GM12878 (cell line): Measurements from ENCODE around the gene PPT2. TPM values are rescaled to one million over a fixed set of nuclear protein-coding genes. Genes with fewer than 3 reads are reported as not detected.

Experiments
- BCLAF1 ChIP-seq: fragments of 450-650 bp; IDR thresholded peaks from 2 replicates; pipeline ENCODE4 v1.6.1; 2017; ENCODE audit warnings: antibody characterized with exemption, mild to moderate bottlenecking, moderate library complexity
- BMI1 ChIP-seq: fragments of 450-650 bp; IDR thresholded peaks from 2 replicates; pipeline ENCODE4 v1.6.1; 2016; ENCODE audit warnings: mild to moderate bottlenecking, moderate library complexity, borderline replicate concordance
- CEBPZ ChIP-seq: fragments of 150-350 bp; IDR thresholded peaks from 2 replicates; pipeline ENCODE4 v1.6.1; 2016; ENCODE audit warnings: low read depth, low read length
- CHD4 ChIP-seq: fragments of 200-600 bp; sonication (generic); IDR thresholded peaks from 2 replicates; pipeline ENCODE4 v1.6.1; 2016; ENCODE audit warnings: mild to moderate bottlenecking
- DPF2 ChIP-seq: fragments of 450-650 bp; IDR thresholded peaks from 2 replicates; pipeline ENCODE4 v1.6.1; 2017; ENCODE audit warnings: mild to moderate bottlenecking
- E2F4 ChIP-seq: IDR thresholded peaks from 2 replicates; pipeline ENCODE4 v1.6.1; 2012; ENCODE audit warnings: low read depth, low read length, improper control_type of control experiment
- E4F1 ChIP-seq: fragments of 450-650 bp; IDR thresholded peaks from 2 replicates; pipeline ENCODE4 v1.6.1; 2018; ENCODE audit warnings: borderline replicate concordance, mild to moderate bottlenecking; ENCODE audit not compliant: partially characterized antibody
- NFYB ChIP-seq: IDR thresholded peaks from 2 replicates; pipeline ENCODE4 v1.6.1; 2011; ENCODE audit warnings: low read depth, mild to moderate bottlenecking, low read length, improper control_type of control experiment, moderate library complexity; ENCODE audit not compliant: insufficient read depth
- RAD21 ChIP-seq: IDR thresholded peaks from 2 replicates; pipeline ENCODE4 v1.6.1; 2011; ENCODE audit warnings: mild to moderate bottlenecking, low read depth, low read length, moderate library complexity; ENCODE audit not compliant: insufficient read depth
- RCOR1 ChIP-seq: conservative IDR thresholded peaks from 2 replicates; pipeline ENCODE4 v1.6.1; 2012; ENCODE audit warnings: low read depth, low read length, improper control_type of control experiment
- SMAD1 ChIP-seq: fragments of 450-650 bp; IDR thresholded peaks from 2 replicates; pipeline ENCODE4 v1.6.1; 2018; ENCODE audit warnings: mild to moderate bottlenecking, low read depth; ENCODE audit not compliant: partially characterized antibody
- ZBTB40 ChIP-seq: fragments of 450-650 bp; IDR thresholded peaks from 2 replicates; pipeline ENCODE4 v1.6.1; 2016; ENCODE audit warnings: mild to moderate bottlenecking, moderate library complexity, borderline replicate concordance
- ZNF384 ChIP-seq: IDR thresholded peaks from 2 replicates; pipeline ENCODE4 v1.6.1; 2012; ENCODE audit warnings: low read depth, mild to moderate bottlenecking, low read length, improper control_type of control experiment, borderline replicate concordance
- polyA plus RNA-seq, 11 experiments: library from polyadenylated mRNA; depleted of rRNA in 4 of 11; unstranded in 6 of 11; stranded (reverse) in 5 of 11; fragments of >200 nt; fragmentation: Nextera tagmentation in 4 of 11; fragmentation: Illumina TruSeq in 1 of 11; extraction: Ambion mirVana in 4 of 11; extraction: Trizol in 1 of 11; gene quantifications; 1 replicate in 1 of 11; 2 replicates in 10 of 11; pipeline versions ENCODE4 v1.2.1 to v1.2.3, GENCODE V29; 2011 to 2016; ENCODE audit warnings: inconsistent platforms in 2 of 11, missing spikeins in 2 of 11, low read depth in 1 of 11
- total RNA-seq, 4 experiments: library from RNA; depleted of rRNA in 3 of 4; stranded (reverse); fragments of >200 nt in 3 of 4; fragmentation: Illumina TruSeq in 1 of 4; extraction: Trizol in 1 of 4; gene quantifications; 2 replicates each; pipeline versions ENCODE4 v1.2.1 to v1.2.3, GENCODE V29; 2013 to 2021

The PPT2 gene
- total and polyA plus RNA-seq, 10 of the 15 experiments (the other 5 are each of a cell fraction or from before 2014, with no cell fraction given), result 1.3 to 25.5 (median 5.5) TPM

- peak; percentile 39 for TF ChIP-seq E4F1
- TF ChIP-seq SMAD1, result peak; percentile 71
- TF ChIP-seq NFYB, result no peak
- TF ChIP-seq RAD21, result no peak
- TF ChIP-seq RCOR1, result no peak
- no peak for TF ChIP-seq CHD4
- no peak for TF ChIP-seq ZNF384
- TF ChIP-seq ZBTB40, result peak; percentile 79; the same call in 1 of the 2 replicates
- no peak; the same call in 1 of the 2 replicates for TF ChIP-seq DPF2
- TF ChIP-seq BCLAF1, result no peak
- TF ChIP-seq BMI1, result no peak
- no peak for TF ChIP-seq E2F4
- no peak for TF ChIP-seq CEBPZ
These were observed 38.7 kb downstream of the PPT2 start, which contains the start of gene GPSM3 (continued) for GRCh38 chr6:32192608-32193039.
